Right renal cortex interstitium (tissue), 3 donors: ENCODE measurements around the gene C20orf204. TPM values are rescaled to one million over a fixed set of nuclear protein-coding genes. Genes with fewer than 3 reads are reported as not detected.

Source experiments
- DNase-seq, 3 donors: peaks; one replicate each; pipeline ENCODE4 v3.0.0-alpha.2; 2013; ENCODE audit warnings: low read depth in 3 of 3, low spot score in 2 of 3
- polyA plus RNA-seq, 3 donors: library from polyadenylated mRNA; unstranded; fragments of 120-200 nt; gene quantifications; one replicate each; pipeline ENCODE4 v1.2.1, GENCODE V29; 2013; ENCODE audit not compliant: insufficient read length in 3 of 3

The C20orf204 gene
- polyA plus RNA-seq, 3 donors, result 0.40 to 0.51 (median 0.43) TPM

DNA sequence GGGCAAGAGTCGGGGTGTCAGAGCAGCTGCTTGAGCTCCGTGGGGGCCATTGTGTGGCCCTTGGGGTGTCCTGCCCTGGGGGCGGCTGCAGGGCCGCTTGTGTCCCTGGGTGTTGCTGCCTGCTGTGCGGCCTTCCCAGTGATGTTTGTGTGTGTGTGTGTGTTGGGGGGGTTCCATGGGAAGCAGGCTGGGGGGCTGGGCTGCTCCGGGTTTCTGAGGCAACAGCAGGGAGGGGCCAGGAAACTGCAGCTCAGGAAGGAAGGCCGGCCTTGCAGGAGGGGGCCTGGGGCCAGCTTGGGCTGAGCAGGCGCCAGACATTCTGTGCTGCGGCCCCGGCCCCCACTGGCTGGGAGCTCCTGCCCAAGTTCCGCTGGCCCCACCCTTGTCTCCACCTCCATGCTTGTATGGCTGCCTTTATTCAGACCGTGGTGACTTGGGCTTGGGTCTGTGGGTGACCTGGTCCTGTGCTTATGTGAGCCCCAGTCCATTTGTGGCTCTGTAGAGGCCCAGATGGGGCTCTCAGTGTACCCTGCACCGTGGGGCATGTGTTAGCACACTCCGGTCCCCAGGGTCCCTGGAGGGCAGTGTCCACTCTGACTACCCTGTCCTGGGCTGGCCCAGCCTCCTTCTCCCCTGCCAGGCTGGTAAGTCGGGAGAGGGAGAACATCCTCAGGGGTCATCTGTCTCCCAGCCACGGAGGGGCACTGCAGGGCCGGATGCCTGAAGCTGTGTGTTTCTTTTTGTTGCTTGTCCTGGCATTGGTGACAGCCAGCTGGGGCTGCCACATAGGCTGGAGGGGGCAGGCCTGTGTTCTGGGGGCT is 18.1 kb downstream of the C20orf204 start:
- DNase-seq, result no peak

DNA sequence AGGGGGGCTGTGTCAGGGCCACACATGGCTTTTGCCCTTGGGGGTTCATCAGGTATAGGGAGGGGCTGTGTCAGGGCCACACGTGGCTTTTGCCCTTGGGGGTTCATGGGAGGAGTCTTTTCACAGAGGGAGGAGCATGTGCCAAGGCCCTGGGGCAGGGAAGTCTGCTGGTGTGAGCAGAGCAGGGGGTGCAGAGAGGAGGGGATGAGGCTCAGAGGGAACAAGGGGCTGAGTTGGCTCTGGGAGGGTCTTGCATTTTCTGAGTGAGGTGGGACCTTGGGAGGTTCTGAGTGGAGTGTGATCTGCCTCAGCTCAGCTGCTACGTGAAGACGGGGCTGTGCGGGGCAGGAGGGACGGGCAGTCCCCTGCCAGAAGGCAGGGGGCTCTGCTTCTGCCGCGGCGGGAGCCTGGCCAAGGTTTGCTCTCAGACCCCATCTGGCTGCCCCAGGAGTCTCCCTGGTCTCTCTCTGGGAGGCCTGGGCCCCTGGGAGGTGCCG is 19.5 kb downstream of the C20orf204 start:
- no peak for DNase-seq

DNA sequence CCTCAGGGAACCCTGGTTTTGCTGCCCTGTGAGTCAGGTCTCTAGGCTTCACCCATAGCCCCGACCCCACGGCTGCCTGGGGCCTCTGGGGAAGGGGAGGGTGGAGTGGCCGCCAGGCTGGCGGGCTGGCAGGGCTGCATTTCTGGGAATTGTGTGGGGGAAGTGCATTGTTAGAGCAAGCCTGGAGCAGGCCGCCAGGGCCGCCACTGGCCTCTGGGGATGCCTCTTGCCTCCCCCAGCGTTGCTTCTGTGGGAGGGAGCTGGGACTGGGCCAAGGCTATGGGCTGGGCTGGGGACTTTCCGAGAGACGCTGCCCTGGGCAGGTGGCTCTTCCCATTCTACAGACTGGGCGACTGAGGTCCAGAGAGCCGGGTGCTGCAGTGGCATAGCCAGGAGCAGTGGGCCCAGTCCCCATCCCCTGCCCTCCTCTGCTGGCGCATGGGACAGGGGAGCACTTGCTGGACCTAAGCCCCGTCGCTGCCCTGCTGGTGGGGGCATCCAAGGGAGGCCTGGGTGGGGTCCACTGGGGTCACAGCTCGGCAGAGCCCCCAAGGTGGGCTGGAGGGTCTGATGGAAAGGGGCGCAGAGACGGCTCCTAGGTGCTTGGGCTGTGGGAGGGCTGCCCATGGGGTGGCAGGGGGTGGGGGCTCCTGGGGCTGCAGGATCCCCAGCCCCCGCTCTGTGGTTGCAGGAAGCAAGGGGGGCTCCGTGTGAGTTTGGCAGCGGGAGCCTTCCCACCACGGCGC is 20.1 kb downstream of the C20orf204 start:
- DNase-seq, result no peak

DNA sequence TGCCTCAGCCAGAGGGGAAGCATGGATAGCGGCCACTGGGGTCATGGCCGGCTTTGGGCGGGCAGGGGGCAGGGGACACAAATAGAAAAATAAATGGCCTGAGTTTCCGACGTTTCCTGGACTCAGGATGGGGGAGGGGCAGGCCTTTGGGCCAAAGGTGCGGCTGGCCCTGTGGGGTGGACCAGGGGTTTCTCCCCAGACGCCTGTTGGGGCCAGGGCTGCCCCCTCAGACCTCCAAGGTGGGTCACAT is 20.6 kb downstream of the C20orf204 start:
- no peak for DNase-seq

DNA sequence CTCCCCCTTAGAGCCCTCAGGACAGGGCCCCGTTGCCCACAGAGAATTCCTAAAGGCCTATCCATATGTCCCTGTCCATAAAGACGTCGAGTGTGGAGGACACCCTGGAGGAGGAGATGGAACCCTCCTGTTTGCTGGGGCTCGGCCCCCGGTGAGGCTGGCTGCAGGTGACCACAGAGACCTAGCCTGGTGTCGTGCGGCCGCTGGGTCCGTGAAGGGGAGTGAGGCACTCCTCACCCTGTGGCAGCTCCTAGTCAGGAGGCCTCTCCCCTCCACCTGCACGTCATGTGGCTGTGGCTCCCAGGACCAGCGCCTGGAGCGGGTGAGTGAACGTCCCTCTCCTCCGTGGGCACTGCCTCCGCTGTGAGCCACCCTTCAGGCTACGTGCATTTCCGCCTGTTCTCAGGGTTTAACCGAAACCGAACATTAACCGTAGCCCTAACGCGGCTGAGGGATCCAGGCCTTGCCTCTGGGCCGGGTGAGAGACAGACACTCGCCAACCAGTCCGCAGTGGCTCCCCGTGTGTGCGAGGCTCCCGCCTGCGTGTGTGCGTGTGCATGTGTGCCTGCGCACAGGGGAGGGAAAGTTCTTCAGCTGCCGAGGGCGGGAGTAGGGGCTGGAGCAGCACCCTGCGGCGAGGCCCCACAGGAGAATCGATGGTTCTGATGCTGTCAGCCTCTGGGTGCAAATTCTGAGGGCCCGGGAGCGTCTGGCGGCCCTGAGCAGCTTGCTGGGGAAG is 21.1 kb downstream of the C20orf204 start:
- no peak for DNase-seq

DNA sequence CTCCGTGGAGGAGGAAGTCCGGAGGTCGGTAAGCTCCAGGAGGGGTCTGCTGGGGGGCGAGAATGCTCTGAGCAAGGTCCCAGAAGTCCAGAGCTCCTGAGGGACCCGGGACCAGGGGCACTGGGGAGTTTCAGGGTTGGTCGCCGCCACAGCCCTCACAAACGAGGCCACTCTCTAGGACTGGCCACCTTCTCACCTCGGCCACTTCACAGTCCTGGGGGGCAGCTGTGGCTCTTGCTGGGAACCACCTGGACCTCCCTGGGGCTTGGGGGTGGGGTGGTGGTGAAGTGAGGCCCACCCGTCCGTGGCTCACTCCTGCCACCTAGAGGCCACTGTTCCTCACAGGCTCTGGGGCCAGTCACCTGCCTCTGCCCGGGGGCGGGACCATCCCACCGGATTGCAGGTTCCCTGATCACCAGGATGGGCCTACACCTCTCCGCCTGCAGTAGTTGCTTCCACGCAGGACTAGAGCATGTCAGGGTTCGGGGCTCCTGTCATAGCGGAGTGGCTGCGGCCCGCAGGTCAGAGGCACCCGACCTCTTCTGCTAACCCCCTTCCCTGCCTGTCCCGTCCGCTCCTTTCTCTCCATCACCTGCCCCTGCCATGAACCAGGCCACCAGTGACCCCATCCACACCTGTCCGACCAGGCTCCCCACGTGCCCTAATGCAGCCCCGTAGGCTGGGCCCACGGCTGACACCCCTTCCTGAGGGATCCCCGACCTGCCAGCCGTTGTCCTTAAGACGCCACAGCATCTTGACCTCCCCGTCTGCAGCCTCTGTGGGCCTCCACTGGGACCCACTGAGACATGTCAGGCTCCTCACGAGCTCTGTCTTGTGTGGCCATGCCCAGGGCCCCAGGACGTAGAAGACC is 21.9 kb downstream of the C20orf204 start:
- peak in 1 of 3 donors; percentile 63 for DNase-seq

DNA sequence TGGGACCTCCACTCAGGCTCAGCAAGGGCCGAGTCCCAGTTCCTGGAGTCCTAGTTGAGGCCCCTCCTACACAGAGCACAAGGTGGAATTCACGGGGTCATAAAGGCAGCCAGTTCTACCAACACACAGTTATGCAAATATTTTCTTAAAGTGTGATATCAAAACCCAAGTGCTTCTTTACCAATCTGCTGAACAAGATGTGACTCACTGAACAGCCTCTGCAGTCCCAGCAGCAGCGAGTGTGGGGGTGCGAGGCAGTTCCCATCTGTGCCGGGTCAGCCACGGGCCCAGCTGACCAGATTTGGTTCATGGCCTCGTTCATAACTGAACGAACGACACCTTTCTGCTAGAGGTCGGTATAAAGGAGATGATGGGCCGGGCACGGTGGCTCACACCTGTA is 22.6 kb downstream of the C20orf204 start:
- no peak for DNase-seq

DNA sequence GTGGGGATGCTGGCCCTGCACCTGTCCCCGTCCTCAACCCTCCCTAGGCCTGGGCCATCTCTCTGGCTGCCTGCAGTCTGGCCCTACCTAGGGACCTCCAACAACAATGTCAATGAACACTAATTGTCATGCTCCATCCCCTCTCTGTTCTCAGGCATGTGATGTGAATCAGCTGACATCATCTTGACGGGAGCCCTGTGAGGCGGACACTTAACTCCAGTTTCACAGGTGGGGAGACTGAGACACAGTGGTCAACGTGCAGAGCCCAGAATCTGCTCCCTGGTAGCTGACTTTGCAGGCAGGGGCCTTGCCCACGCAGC is 26.3 kb downstream of the C20orf204 start:
- no peak for DNase-seq

DNA sequence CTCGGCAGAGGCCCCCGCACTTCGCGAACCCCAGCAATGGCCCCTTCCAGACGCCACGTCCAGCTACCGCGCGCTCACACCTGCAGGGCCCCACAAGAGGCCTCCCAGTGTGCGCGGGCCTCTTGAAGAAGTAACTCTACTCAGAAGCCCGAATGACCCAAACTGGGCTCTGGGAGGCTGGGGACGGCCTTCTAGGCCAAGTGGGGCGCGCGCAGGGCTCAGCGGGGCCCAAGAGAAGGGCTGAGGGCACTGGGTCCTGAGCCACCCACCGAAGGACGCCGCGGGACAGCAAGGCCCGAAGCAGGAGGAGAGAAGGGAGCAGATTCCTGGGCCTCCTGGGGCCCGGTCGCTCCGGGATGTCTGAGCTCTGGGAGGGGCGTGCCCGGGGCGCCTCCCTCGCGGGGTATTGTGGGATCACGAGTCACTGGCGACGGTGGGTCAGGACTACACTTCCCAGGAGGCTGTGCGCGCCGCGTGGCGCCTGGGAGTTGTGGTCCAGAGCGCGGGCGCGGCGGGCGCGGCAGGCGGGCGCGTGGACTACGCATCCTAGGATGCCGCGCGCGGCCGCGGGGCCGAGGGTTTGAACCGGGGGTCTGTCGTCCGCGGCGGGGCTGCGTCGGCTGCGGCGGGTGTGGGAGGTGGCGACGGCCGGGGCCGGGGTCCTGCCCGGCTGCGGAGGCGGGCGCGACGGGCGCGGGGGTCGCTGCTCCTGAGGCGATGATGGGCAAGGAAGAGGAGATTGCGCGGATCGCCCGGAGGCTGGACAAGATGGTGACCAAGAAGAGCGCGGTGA is 26.8 kb downstream of the C20orf204 start, which contains the start of gene TCEA2:
TSS of gene TCEA2 (plus strand) at position 603 of the 793 bp plus-strand sequence. CDS start at position 718, 115 bp downstream.
- DNase-seq, result peak; percentile 89 to 94 (median 90)

DNA sequence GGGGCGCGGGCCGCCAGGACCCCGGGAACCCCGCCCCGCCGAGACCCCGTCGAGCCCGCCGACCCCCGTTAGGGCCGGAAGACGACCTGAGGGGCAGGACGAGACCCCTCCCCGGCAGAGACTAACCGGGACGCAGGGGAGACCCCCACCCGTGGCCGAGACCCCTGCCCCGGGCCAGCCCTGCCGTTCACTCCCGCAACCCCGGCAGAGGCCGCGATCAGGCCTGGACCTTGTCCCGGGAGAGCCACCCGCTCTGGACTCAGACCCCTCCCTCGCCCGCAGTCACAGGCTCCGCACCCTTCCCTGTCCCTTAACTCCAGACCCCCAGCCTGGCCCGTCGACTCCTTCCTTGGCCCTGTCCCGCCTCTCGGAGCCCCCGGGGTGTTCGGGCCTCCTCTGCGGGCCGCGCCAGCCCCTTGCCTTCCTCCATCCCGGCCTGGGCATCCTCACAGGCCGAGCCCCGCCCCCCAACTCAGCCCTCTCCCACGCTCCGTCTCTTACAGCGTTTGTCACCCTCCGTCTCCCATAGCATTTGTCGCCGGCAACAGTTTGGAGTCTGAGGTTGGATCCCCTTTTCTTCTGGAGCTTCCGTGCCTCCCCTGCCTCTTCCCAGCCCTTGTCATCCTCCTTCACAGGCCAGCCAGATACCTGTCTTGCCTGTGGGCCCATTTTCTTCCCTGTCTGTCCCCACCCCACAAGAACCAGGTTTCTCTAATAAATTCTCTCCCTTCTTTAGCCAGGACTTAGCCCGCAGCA is 27.6 kb downstream of the C20orf204 start:
- no peak for DNase-seq

DNA sequence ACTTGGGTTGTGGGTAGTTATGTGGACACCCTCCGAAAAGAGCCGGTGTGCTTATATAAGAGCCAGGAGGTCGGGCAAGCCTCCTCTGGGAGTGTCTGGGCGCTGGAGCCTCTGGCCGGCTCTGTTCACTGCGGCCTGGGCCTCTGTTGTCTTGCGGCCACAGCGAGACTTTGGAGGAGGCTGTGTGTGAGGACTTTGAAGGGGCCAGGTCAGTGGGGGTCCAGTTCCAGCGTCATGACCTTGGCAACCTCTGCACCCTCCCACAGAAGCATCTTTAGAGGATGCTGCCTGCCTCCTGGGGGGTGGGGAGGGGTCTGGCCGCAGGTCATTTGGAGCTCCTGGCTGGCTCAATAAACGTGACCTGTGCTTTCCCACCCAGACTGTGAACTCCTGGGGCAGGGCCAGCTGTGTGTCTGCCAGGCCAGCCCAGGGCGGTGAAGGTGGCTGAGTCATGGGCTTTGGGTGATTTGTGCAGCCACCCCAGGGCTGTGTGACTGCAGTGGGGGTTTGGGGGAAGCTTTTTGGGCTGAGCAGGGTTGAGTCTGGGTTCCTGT is 28.2 kb downstream of the C20orf204 start:
- DNase-seq, result no peak

DNA sequence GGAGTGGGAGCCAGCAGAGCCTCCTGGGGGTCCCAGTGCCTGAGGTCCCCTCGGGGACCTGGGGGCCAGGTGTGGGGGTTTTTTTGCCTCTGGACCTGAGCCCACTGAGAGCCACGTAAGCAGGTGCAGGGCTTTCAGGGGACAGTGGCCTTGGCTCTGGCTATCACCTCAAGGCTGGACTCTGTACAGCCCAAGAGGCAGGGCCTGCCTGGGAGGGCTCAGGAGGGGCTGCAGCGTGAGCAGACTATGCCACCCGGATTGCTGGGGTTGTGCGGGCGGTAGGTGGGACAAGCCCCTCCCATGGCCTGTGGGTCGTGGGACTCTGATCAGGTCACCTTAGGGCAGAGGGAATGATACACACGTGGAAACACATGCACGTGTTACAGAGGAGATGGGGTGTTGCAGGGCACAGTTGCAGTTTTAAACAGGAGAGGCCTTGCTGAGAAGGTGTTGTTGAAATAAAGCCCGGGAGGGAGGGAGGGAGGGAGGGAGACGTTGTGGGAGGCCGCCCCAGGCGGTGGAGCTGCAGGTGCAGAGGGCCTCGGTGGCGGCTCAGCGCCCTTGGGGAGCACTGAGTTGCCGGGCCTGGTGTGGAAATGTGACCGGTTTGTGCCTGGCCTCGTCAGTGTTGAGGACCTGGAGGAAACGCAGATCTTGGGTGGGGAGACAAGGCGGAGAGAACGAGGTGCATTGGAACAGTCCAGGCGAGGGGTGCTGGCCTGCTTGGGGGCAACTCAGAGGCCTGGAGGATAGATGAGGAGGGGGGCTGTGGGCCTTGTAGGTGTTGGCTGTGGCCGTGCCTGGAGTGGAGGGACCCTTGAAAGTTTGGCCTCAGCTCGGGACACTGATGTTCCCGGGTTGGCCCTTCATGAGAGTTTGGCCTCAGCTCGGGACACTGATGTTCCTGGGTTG is 29.3 kb downstream of the C20orf204 start:
- DNase-seq, result no peak

DNA sequence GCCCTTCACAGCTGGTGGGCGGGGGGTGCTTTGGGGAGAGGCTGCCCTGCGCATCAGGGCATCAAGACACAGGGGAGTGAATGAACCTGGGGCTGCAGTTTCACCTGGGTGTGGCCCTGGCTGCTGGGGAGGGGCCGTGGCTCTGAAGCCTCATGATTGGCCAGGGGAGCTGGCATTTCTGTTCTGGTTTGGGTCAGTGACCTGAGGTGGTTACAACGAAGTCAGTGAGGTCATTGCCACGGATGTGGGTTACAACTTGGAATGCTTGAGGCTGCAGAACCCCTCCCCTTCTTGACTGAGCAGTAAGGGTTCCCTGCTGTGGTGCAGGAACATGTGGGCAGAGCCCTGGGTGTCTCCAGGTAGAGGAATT is 30.0 kb downstream of the C20orf204 start:
- DNase-seq, result no peak

DNA sequence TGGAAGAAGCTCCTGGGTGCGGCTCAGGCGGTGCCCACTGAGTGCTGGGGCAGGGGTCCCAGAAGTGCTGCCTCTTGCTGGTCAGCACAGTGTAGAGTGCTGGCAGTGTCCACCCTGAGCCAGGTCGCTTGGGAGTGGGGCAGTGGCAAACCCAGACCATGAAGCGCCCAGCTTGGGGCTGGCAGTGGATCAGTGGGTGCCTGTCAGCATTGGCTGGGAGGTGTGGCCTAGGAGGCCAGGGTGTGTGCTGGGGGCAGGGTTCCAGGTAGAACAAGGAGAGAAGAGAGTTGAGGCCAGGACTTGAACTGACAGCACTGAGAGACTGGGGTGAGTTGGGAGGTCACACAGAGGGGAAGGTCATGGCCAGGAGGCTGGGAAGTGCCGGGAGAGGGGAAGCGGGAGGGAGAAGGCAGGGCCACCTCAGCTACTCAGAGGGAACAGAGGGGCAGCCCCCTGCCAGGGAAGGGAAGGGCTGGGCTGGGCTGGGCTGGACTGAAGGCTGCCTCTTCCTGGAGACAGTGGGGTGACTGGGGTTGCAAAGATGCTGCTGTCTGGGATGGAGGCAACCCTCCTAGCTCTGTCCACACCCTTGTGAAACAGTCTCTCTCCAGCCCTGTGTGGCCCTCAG is 31.1 kb downstream of the C20orf204 start:
- DNase-seq, result no peak

DNA sequence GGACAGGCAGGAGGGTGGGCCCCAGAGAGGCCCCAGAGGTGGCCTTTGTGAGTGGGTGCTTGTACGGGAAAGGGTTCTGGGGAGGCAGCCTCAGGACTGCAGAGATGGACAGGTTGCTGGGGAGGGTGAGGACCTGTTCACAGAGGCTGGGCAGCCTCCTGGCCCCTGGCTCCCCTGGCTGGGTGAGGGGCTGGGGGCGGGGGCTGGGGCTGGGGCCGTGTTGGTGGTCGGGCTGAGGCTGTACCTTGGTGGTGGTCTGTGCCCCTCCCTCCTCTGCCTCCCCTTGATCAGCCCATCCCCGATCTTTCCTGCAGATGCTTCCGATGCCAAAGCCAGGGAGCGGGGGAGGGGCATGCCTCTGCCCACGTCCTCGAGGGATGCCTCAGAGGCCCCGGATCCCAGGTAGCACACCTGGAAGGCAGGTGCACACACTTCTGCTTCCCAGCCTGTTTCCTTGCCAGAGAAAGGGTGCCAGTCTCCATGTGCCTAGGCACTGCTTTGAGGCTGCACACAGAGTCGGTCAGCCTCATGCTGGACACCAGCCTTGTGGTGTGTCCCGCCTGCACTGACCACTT is 31.8 kb downstream of the C20orf204 start:
- no peak for DNase-seq

DNA sequence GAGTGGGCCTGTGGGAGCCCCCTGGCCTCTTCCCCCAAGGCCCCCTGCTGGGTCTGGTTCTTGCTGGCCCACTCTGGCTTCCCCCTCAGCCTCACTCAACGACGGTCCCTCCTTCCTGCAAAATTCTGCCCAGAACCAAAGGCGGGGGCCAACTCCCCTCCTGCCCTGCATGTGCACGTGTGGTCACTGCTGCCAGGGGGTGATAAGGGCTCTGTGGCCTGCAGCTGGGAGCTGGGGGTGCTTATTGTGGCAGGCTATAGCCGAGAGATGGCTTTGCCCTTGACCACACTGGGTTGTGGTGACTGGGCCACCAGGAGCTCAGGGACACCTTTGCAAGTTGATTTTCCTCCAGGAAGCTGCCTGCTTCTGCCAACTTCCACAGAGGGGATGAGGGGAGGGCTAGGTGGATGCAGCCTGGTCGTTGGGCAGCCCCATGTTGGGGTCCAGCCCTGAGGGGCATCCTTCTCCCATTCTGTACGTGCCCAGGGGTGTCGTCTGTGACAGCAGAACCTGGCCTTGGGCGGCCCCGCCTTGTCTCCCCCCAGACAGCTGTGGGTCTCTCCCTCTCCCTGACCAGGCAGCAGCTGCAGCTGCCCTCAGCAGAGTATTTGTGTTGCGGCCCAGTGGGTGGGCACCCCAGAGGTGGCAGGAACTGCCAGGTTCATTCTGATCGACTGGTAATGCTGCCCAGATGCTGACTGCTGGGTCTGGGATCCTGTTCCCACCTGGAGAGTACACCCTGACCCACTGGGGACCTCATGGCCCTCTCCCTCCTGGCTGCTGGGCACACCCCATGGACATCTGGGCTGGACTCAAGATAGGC is 32.6 kb downstream of the C20orf204 start:
- no peak for DNase-seq
